Suppressor macrophage (primary cell): ENCODE data around the gene MBIP.
A peak's percentile ranks its signal among the peaks of the same experiment; 100 is the strongest.

Source experiments
- DNase-seq, 4 experiments: peaks; one replicate each; pipeline ENCODE4 v3.0.0-alpha.2; 2020 to 2022

MBIP gene

DNA sequence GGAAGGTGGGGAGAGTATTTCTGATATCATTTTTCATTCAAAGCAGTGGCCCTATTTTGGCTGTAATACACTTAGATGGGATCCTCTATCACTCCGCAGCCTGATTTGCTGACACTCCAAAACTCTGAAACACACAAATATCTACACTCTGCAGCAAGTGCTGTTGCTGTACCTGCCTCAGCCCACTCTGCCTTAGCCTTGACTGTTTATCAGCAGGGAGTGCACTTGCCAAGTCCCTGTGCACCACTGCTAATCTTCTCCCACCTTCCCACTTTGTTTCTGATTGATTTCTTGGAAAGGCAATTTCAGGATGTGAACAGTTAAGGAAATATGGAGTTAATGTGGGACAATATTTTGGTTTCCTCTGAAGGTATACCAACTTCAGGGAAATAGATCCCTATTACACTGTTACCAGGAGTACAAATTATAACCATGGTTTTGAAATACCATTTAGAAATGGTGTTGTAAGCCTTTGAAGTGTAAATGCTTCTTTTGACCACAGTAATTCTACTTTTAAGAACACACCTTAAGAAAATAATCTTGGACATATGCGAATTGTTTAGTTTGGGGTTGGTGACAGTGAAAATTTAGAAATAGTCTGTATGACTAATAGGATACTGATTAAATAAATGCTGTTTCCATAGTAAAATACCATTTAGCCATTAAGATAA, 59.3 kb downstream of the MBIP start:
- no peak for DNase-seq

DNA sequence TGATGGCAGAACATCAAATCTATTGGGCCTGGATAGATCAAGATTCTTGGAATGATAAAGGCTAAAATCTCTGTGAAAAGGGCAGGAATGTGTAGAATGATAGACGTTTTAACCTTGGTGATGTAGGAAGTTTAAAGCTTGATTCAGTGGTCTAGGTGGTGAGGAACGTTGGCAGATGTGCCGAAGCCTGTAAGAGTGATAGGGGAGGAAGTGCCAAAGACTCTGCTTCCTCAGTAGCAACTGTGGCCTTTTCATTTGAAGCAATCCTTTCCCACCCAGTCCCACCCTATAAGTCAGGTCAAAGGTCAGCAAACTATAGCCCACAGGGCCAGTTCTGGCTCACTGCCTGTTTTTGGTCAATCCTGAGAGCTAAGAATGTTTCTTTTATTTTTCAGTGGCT, 62.2 kb downstream of the MBIP start:
- no peak for DNase-seq

- peak; percentile 12 to 63 (median 44) for DNase-seq
These were observed 64.2 kb downstream of the MBIP start for GRCh38 chr14:36256126-36256801.

- DNase-seq, result no peak
These were observed 66.3 kb downstream of the MBIP start for GRCh38 chr14:36254020-36254624.
